Activated naive CD4-positive, alpha-beta T cell (primary cell): ENCODE measurements around the gene SGMS1.
"Not testable (repeated sequence)": the region's sequence is repeated elsewhere in the genome, so short reads cannot be mapped to it uniquely, and the experiment has no call there.

Experiments used
- DNase-seq, 4 experiments: peaks; one replicate each; lab custom pipeline; 2025; lab: John Stamatoyannopoulos, UW

SGMS1 gene

DNA sequence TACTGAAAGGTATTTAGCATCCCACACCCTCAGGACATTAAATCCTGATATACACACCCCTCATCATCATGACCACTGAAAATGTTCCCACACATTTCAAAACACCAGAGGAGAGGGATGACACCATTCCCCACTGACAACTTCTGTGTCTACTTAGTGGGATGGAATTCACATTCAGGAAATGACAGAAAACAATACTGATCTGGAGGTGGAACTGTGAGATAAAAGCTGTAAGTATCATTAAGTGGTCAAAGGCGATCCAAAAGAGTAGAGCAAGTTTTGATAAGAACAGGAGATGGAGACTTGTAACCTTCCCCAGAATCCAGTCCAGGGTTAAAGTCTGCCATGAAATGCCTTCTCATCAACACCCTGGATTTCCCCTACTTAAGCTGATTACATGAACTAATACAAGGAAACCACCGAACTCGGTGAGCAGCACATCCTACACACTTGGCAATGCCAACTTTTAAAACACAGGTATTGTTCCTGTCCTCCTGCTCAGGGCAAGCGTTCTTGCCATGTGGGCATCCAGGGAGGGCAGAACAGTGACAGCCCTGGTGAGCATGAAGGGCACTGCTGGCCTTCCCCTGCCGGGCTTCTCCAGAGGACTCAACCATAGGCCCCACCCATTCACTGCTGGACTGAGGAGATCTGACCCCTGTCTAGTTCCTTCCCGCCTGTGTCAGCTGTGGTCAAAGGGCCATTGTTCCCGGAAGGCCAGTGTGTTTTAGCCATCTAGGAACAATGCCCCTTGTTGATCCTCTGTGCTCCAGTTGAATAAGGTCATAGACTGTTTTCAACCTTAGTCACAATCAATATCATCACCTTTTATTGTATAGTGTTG lies 85.0 kb downstream of the SGMS1 start:
- no peak for DNase-seq

DNA sequence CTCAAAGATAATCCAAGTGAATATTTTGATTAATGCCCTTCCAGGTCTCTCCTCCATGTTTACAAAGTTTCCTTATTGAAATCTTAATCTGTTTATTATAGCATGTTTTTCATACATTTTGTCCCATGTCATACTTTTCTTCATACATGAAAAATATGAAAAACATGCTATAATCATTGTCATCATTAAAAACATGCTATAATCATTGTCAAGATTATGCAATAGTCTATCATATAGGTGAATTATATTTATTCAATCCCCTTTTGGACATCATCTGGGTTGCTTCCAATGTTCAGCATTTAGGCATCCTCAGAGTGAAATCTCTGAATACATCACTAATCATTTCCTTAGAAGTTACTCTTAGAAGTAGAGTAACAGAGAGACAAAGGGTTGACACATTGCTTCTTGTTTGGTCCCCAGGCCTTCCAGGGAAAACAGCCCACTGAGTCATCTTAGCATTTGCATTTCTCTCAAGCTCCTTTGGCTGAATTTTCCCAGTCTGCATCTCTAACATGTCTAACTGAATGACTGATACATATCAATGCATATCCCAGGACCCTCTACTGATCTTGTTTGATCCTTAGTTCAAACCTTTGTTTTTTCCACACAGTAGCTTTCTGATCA lies 87.0 kb downstream of the SGMS1 start:
- DNase-seq = no peak

DNA sequence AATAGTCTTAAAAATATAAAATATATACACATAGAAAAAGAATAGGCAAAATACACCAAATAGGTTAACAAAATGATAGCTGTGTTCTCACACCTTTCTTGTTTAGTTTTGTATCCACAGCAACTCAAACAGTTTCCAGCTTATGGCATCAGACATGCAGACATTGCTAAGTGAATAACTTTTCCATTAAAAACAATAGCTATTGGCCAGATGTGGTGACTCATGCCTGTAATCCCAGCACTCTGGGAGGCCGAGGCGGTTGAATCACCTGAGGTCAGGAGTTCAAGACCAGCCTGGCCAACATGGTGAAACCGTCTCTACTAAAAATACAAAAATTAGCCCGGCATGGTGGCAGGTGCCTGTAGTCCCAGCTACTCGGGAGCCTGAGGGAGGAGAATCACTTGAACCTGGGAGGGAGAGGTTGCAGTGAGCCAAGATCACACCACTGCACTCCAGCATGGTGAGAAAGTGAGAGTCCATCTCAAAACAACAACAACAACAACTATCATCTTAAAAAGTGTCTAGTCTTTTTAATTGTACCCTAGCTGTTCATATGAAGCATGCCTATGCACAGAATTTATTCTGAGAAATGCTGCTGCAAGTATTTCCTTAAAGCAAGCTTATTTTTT lies 88.9 kb downstream of the SGMS1 start:
- DNase-seq = not testable (repeated sequence)

DNA sequence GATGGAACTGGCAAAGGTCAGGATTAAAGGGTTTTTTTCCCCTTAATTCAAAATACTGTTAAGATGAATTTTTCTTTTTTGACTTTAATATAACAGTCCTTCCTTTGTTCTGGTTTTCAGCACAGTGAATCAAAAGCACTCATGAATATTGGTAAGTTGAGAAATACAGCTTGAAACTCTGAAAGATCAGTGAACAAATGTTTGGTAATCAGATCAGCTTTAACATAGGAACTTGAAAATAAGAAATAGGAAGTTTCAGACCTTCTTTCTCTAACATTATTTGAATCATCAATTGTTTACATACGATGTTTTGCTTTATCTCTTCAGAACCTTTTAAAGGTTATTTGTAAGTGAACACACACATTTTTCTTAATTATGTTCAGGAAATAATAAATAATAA lies 90.5 kb downstream of the SGMS1 start:
- no peak for DNase-seq

DNA sequence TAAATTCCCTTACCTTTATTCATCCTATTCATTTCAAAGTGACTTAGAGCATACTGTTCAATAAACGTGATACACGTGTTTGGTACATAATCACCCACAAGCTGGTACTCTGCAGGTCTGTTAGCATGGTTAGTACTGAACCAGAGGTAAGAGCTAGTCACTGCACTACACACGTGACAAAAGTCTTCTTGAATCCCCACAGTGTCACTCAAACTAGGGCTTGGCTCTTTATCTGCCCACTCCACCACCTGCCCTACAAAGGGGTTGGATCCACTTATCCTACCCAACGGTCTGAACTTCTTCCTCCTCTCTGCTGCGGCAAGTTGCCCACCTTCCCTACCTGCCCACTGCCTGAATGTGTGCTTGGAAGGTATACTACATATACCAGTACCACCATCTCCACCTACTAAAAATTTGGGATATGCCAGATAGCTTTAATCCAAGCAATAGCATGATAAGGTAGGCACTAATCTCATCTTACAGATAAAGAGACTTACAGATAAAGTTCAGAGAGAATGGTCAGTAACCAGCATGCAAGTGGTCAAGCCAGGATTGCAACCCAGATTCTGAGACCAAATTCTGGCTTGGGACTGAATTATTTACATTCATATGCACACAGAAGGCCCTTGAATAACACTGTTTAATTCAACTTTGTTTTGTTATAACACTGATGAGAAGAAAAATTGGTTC lies 92.2 kb downstream of the SGMS1 start:
- DNase-seq = no peak

DNA sequence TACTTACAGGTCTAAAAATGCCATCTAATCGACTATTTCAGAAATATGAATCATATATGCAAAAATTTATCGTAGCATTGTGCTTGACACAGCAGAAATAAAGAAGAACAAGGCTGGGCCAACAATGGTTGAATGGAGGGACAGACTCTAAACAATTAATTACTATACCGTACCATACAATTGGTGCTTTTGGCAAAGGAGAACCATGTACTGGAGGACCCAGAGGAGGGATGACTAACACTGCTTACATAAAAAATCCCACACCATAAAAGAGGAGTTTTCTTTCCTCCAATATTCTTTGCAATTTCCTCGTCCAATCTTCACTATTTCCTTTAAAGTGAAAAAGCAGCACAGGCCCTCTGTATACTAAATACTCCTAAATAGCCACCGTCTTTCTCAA lies 94.1 kb downstream of the SGMS1 start:
- no peak for DNase-seq

DNA sequence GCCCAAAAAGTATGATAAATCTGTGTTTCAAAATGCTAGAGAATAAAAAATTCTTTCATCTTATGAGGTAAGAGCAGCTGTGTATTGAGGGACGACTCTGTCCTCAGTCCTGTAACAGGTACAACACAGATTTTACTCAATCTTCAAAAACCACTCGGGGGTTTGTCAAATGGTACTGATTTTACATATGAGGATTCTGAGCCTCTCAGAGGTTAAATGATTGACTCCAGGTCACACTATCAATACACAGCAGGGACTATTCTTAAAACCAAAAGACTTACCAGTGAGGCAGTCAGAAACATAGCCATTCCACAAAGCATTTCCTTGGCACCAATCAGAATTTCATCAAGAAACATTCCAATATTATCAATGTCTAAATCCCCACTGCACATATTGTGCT lies 95.5 kb downstream of the SGMS1 start:
- DNase-seq = no peak

DNA sequence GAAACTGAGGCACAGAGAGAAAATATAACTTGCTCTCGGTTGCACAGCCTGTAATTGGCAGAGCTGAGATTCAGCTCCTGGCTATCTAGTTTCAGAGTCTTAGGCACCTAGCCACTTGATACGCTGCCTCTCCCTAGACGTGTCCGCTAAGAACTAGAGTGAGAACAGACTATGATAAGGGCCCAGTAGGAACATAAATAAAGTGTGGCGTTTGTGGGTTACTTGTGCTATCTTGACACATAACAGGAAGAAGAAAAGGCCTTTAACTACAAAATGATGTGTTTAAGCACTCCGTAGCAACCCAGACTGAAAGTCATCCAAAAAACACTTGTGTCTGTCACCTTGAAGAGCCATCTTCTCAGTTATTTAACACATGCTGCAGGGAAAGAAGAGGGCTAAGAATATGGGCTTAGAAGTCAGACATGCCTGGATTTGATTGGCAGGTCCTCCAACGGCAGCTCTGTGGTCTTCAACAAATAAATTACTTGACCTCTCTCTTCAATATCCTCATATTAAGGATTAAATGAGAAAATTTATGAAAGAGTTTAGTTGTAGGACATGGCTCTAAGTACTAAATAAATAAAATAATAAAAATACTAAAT lies 96.2 kb downstream of the SGMS1 start:
- no peak for DNase-seq

DNA sequence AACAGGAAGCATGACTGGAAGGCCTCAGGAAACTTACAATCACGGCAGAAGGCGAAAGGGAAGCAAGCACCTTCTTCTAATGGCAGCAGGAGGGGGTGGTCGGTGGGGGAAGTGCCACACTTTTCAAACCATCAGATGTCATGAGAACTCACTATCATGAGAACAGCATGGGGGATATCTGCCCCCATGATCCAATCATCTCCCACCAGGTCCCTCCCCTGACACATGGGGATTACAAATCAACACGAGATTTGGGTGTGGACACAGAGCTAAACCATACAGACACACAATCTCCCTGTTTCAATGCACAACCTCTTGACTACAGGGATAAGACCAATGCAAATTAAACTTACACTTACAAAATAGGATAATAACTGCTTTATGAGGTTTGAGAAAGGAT lies 97.6 kb downstream of the SGMS1 start:
- DNase-seq = no peak

DNA sequence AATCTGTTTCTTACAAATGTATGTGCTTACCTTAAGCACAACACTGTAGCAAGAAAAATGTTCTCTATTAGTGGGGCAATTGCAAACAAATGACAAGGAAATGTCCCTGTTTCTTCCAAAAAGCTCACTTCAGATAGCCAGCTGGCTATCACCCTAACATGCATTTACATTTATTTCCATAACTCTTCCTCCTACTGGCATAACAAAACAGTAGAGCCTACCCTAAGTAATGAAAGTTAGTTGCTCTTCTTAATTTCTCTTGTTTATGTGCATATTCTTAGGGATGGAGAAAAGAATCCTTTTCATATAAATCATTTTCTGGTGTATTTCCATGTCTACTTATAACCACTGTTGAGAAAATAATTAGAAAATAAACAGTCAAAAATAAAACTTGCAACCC lies 100.4 kb downstream of the SGMS1 start:
- DNase-seq = no peak

DNA sequence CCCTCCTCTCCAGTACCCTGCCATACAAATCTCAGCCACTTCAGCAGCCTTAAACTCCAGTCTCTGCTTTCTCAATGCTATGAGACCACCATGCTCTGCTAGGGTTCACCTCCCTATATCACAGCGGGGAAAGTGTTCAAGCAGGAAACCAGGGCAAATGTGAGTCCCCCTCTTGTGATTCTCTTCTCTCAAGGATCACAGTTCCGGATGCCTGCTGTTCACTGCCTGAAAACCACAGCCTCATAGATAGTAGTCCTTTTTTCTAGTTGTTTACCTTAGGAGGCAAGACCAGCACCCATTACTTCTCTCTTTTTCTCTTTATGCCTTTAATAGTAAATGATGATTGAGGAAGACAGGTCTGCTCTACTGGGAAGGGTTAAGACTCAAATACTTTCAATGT lies 100.8 kb downstream of the SGMS1 start:
- DNase-seq = no peak

DNA sequence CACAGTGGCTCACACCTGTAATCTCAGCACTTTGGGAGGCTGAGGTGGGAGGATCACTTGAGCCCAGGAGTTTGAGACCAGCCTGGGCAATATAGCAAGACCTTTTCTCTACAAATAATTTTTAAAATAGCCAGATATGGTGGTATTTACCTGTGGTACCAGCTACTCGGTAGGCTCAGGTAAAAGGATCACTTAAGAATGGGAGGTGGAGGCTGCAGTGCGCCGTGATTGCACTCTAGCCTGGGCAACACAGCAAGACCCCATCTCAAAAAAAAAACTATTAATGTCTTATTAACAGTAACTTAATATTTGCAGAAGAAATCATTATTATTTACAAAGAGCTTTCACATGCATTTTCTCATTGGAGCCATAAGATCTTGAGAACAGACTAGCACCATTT lies 103.6 kb downstream of the SGMS1 start:
- DNase-seq = no peak

DNA sequence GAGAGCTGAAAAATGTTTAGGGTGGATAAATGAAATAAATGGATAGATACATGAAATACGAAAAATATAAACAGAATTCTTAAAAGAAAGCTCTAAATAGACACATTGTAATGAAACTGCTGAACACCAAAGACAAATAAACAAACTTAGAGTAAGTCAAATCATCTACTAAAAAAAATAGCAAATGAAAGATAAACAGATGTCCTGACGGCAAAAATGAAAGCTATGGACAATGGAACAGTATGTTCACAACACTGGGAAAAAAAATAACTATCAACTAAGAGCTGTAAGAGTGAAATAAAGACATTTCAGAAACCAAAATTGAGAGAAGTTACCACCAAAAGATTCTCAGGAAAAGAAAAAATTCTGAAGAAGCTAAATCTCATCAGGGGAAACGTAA lies 106.1 kb downstream of the SGMS1 start:
- no peak for DNase-seq

DNA sequence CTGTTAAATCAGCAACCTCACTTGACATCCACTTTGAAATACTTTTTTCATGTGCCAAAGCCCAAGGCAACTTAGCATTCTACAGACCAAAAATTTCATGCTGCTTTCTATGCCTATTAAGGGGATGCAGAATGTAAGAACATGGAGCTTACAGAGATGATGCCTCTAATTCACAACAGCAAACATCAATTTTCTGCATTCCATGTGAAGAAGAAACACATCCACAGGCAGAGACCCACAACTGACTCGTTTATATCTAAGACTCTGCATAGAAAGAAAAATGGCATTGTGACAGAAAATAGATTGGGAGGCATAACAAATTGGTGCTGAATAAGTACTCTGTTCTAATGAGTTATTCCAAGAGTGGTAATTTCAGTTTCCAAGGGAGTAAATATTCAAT lies 107.6 kb downstream of the SGMS1 start:
- no peak for DNase-seq

DNA sequence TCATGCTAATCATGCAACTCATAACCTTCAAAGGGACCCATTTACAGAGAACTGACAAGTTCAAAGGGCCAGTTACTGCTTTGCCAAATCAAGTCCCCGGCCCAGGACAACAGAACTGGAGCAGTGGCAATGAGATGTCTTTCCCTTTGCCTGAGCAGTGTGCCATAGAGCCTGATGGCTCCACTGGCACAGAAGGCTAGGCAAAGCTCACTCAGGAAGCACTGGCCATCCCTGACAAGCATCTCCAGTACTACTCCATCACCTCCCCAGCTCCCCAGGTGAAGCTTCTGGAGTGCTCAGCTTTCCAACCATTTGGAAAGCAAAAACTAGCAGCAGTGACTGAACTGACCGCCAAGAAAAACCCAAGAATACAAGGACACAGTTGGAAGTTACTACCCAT lies 108.3 kb downstream of the SGMS1 start:
- no peak for DNase-seq

DNA sequence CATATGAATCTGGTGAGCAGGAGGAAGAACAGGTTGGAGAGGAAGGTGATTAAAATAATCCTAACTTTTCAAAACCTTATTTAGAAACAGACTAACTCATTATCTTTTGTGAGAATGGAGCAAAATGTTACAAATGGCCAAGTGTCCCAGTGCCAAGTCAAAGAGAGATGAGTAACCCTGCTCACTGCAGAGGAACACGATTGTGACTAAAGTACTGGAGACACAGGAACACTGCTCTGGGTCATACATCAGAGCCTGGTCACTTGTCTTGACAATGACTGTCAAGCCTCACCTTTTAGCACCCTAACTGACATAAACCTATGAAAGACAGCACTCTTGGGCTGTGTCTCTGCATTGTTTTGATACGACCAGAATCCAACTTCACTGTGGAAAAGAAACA lies 108.8 kb downstream of the SGMS1 start:
- no peak for DNase-seq

DNA sequence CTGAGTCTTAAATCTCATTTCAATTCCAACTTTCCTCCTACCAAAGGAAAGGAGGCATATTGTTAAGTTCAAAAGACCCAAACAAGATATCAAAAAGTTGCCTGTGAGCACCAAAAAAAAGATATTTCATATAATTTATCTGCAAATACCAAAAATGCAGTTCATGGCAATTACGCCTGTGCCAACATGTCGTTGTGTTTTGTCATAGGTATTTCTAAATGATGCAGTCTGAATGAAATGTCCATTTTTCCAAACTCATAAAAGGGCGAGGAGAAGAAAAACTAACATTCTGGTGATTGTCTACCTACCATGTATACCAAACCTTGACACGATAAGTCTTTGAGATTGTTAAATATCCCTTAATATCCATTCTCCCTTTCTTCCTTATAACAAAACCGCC lies 109.8 kb downstream of the SGMS1 start:
- no peak for DNase-seq

DNA sequence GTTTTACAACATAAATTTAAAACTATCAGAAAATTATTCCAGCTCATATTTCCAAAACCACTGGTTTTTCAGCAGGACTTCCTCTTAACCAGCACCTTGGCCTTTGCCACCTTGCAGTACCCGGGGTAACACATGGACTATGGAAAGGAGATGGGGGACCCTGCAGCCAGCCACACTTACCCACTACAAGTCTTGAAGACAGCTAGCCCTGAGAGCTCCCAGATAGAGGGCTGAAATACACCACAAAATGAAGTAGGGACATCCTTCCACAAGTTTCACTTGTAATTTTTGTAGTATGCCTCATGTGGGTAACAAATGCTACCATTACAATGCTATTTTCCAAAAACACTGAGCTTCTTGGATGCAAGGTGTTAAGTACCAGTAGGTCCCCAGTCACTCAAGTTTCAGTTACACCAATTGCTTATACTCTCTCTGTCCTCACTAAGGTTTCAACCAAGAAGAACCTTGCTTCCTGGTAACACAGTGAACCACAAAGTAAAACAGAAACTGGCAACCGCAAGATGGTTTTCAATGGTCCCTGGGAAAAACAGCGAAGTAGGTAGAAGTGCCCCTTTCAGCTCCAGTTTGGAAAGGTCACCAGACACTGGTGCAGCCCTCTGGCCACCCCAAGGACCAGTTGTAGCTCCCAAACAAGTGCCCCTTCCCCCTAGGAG lies 110.9 kb downstream of the SGMS1 start:
- DNase-seq = no peak

DNA sequence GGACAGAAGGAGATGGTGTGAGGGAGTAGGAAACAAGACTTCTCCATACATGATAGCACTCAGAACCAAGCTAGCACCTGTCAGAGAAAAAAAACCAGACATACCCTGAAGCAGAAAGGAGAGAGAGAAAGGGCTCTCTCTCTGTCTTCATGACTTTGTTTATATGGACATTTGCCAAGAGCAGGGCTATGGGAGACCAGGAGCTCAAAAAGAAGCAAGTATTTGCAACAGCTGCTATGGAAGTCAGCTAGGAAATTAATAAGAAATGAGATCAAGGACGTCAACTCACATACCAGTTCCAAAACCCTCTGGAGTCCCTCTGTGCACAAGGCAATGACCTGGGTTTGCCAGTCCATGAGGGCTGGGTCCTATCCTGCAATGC lies 111.6 kb downstream of the SGMS1 start:
- DNase-seq = no peak

DNA sequence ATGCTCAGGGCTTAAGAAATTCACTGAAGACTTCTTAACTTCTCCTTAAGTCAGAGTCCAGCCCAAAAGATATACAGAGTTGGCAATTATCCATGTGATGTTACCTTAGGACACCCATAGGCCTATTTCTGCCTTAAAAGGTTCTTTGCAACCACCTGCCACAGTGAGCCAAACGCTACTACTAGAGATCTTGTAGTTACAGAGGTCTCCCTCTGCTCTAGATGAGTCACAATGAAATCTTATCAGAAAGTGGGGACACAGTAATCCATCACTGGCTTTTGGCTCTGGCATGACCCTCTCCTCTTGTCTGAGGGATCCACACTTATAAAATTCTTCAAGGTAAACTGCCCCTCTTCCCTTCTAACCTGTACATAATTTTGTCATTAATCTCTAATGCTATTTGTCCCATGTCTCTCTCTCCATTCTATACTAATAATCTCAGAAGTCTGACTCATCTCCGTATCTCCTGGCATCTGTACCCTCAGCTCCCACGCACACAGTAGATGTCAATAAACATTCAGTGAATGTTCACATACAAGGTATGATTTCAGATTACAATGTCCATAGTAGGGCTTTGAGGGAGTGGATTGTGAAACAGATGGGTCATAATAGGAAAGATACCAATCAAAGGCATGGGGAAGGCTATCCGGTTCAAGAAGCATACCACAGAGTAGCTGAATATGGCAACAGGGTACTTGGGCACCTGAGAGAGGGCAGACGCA lies 112.1 kb downstream of the SGMS1 start:
- no peak for DNase-seq
